ENCODE results near the gene GSTK1. TPM values are rescaled to one million over a fixed set of nuclear protein-coding genes. Genes with fewer than 3 reads are reported as not detected.
"Not testable (repeated sequence)": the region's sequence is repeated elsewhere in the genome, so short reads cannot be mapped to it uniquely, and the experiment has no call there.

Gene GSTK1
- 10 to 100 TPM; 61.1 to 75.0 TPM for total RNA-seq
- polyA plus RNA-seq (2013, experiment 1 of 2): 69.1 TPM
- 62.2 TPM for polyA plus RNA-seq (2013, experiment 2 of 2)
- long read RNA-seq, experiment 1, transcript GSTK1-201 (8 exons, 1,044 nt): major isoform, 17 of 30 reads
- long read RNA-seq, experiment 1, partial matches to known transcripts: 5 of 30 reads
- long read RNA-seq, experiment 1, other reads (novel, unspliced or antisense): 7 of 30 reads
- long read RNA-seq, experiment 2, transcript GSTK1-201 (8 exons, 1,044 nt): major isoform, 65 of 79 reads
- long read RNA-seq, experiment 2, partial matches to known transcripts: 6 of 79 reads
- long read RNA-seq, experiment 2, other reads (novel, unspliced or antisense): 5 of 79 reads
- long read RNA-seq, experiment 3, transcript GSTK1-207 (7 exons, 1,185 nt): minor isoform, 9 of 113 reads
- long read RNA-seq, experiment 3, transcript GSTK1-201 (8 exons, 1,044 nt): major isoform, 61 of 113 reads
- long read RNA-seq, experiment 3, partial matches to known transcripts: 16 of 113 reads
- long read RNA-seq, experiment 3, other reads (novel, unspliced or antisense): 25 of 113 reads
- long read RNA-seq, experiment 4, transcript GSTK1-207 (7 exons, 1,185 nt): minor isoform, 13 of 229 reads
- long read RNA-seq, experiment 4, transcript GSTK1-201 (8 exons, 1,044 nt): major isoform, 197 of 229 reads
- long read RNA-seq, experiment 4, partial matches to known transcripts: 6 of 229 reads
- long read RNA-seq, experiment 4, other reads (novel, unspliced or antisense): 11 of 229 reads

GRCh38 chr7:143263266-143264195, at the start of gene GSTK1:
Gene GSTK1, plus strand, starts transcription at chr7:143263441. Its CDS starts 73 bp downstream, at chr7:143263514.
- Mint-ChIP-seq H3K27ac (peak within 1 kb of the TSS; percentile 94), H3K27me3 (ENCODE audit: insufficient read depth) (peaks cover 5% of the 10 kb centered on the region), H3K9me3 (peaks cover 2% of the 10 kb centered on the region), H3K4me3 (peak within 1 kb of the TSS; percentile 91), H3K4me1 (peaks cover 5% of the 10 kb centered on the region), H3K36me3 (ENCODE audit: low read depth) (peaks cover 12% of the 10 kb centered on the region)
- WGBS, 2 experiments (ENCODE audit: insufficient coverage in 1 of 2, insufficient read length in 1 of 2): 11 to 12% methylated on average over 30 to 48 of the region's 48 CpGs
- H3K36me3 ChIP-seq (ENCODE audit: control insufficient read depth, insufficient read depth, low read length): peaks cover 14% of the 10 kb centered on the region
- H3K9ac ChIP-seq (ENCODE audit: extremely low read depth, low read length, poor library complexity, severe bottlenecking): peak within 1 kb of the TSS; percentile 74
- DNase-seq: peak; percentile 92
- no peaks in the 10 kb centered on the region for H3K4me1 ChIP-seq (ENCODE audit: control insufficient read depth, insufficient read depth, low read length)
- H3K27me3 ChIP-seq (ENCODE audit: control insufficient read depth, insufficient read depth, low read length, poor library complexity, severe bottlenecking): no peaks in the 10 kb centered on the region
- peaks cover 7% of the 10 kb centered on the region for H3K9me3 ChIP-seq (ENCODE audit: control insufficient read depth, low read length)
- H3K27ac ChIP-seq (ENCODE audit: low read depth, low read length): peak within 1 kb of the TSS; percentile 32
- TF ChIP-seq, protein P1, sequence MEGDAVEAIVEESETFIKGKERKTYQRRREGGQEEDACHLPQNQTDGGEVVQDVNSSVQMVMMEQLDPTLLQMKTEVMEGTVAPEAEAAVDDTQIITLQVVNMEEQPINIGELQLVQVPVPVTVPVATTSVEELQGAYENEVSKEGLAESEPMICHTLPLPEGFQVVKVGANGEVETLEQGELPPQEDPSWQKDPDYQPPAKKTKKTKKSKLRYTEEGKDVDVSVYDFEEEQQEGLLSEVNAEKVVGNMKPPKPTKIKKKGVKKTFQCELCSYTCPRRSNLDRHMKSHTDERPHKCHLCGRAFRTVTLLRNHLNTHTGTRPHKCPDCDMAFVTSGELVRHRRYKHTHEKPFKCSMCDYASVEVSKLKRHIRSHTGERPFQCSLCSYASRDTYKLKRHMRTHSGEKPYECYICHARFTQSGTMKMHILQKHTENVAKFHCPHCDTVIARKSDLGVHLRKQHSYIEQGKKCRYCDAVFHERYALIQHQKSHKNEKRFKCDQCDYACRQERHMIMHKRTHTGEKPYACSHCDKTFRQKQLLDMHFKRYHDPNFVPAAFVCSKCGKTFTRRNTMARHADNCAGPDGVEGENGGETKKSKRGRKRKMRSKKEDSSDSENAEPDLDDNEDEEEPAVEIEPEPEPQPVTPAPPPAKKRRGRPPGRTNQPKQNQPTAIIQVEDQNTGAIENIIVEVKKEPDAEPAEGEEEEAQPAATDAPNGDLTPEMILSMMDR (conservative IDR thresholded peaks at IDR 0.05): no peak
- H3K4me3 ChIP-seq (ENCODE audit: low read length): peak within 1 kb of the TSS; percentile 95

DNA sequence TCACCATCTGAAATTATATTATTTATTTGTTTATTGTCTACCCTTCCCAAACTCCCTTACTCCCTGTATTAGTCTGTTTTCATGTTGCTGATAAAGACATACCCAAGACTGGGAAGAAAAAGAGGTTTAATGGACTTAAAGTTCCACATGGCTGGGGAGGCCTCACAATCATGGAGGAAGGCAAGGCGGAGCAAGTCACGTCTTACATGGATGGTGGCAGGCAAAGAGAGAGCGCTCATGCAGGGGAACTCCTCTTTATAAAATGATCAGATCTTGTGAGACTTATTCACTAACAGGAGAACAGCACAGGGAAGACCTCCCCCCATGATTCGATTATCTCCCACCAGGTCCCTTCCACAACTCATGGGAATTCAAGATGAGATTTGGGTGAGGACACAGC, 49.8 kb upstream of the GSTK1 start:
- H3K9ac ChIP-seq (ENCODE audit: extremely low read depth, low read length, poor library complexity, severe bottlenecking); H3K4me3 ChIP-seq (ENCODE audit: low read length); H3K4me1 Mint-ChIP-seq; DNase-seq; H3K27ac ChIP-seq (ENCODE audit: low read depth, low read length); H3K27me3 Mint-ChIP-seq (ENCODE audit: insufficient read depth); H3K36me3 ChIP-seq (ENCODE audit: control insufficient read depth, insufficient read depth, low read length); H3K27me3 ChIP-seq (ENCODE audit: control insufficient read depth, insufficient read depth, low read length, poor library complexity, severe bottlenecking); H3K27ac Mint-ChIP-seq; H3K4me1 ChIP-seq (ENCODE audit: control insufficient read depth, insufficient read depth, low read length); H3K36me3 Mint-ChIP-seq (ENCODE audit: low read depth); H3K4me3 Mint-ChIP-seq: not testable (repeated sequence)
- 94 to 96% methylated on average over 3 to 4 of the region's 4 CpGs for WGBS, 2 experiments (ENCODE audit: insufficient coverage in 1 of 2, insufficient read length in 1 of 2)
- H3K9me3 Mint-ChIP-seq: peaks cover 28% of the 10 kb centered on the region
- peaks cover 21% of the 10 kb centered on the region for H3K9me3 ChIP-seq (ENCODE audit: control insufficient read depth, low read length)

GRCh38 chr7:143214789-143215679, 48.2 kb upstream of the GSTK1 start:
- no peak overlapping the region for H3K4me3 ChIP-seq (ENCODE audit: low read length)
- peak; percentile 86 for DNase-seq
- peaks cover 9% of the 10 kb centered on the region for H3K27me3 ChIP-seq (ENCODE audit: control insufficient read depth, insufficient read depth, low read length, poor library complexity, severe bottlenecking)
- Mint-ChIP-seq H3K27ac (no peak overlapping the region), H3K9me3 (peaks cover 28% of the 10 kb centered on the region), H3K4me3 (no peak overlapping the region), H3K4me1 (no peaks in the 10 kb centered on the region), H3K27me3 (ENCODE audit: insufficient read depth) (peaks cover 13% of the 10 kb centered on the region), H3K36me3 (ENCODE audit: low read depth) (no peaks in the 10 kb centered on the region)
- H3K4me1 ChIP-seq (ENCODE audit: control insufficient read depth, insufficient read depth, low read length): no peaks in the 10 kb centered on the region
- WGBS, 2 experiments (ENCODE audit: insufficient coverage in 1 of 2, insufficient read length in 1 of 2): 40 to 49% methylated on average over 3 to 8 of the region's 8 CpGs
- no peaks in the 10 kb centered on the region for H3K36me3 ChIP-seq (ENCODE audit: control insufficient read depth, insufficient read depth, low read length)
- H3K9me3 ChIP-seq (ENCODE audit: control insufficient read depth, low read length): peaks cover 21% of the 10 kb centered on the region
- H3K27ac ChIP-seq (ENCODE audit: low read depth, low read length): no peak overlapping the region
- H3K9ac ChIP-seq (ENCODE audit: extremely low read depth, low read length, poor library complexity, severe bottlenecking): no peak overlapping the region
- TF ChIP-seq, protein P1 (conservative IDR thresholded peaks at IDR 0.05): peak; percentile 100

All from endodermal cell (in vitro differentiated cells).